Left ventricle myocardium inferior (tissue), 1 donor: ENCODE data around the gene ERCC8. TPM values are rescaled to one million over a fixed set of nuclear protein-coding genes. Genes with fewer than 3 reads are reported as not detected.

Experiments used
- DNase-seq: peaks from one replicate; pipeline ENCODE4 v3.0.0-alpha.2; 2020
- H3K27ac ChIP-seq: fragments of 200-600 bp; replicated peaks from 2 replicates; pipeline ENCODE4 v1.8.0; 2021
- H3K27me3 ChIP-seq: fragments of 200-600 bp; 2 replicates; pipeline ENCODE4 v1.8.0; 2021; ENCODE audit warnings: low read depth
- H3K36me3 ChIP-seq: fragments of 200-600 bp; 2 replicates; pipeline ENCODE4 v1.8.0; 2021
- H3K4me1 ChIP-seq: fragments of 200-600 bp; 2 replicates; pipeline ENCODE4 v1.8.0; 2021
- H3K4me3 ChIP-seq: fragments of 200-600 bp; 2 replicates; pipeline ENCODE4 v1.8.0; 2021; ENCODE audit warnings: mild to moderate bottlenecking, moderate library complexity
- H3K9me3 ChIP-seq: fragments of 200-600 bp; replicated peaks from 2 replicates; pipeline ENCODE4 v1.8.0; 2021
- intact Hi-C: fragments of 100-400 bp; cut with micrococcal nuclease; formaldehyde crosslinking; loops from one replicate; pipeline ENCODE4 v1.11.0; 2022
- total RNA-seq: library from RNA; stranded (reverse); fragmentation: NEBNext Ultra II Directional; extraction: Animal tissue kit (Norgen Biotek cat#: 25700); gene quantifications from one replicate; pipeline ENCODE4 v1.2.1, GENCODE V29; 2021
- TF ChIP-seq, protein P1 (sequence below): fragments of 200-600 bp; IDR thresholded peaks from 2 replicates; pipeline ENCODE4 v1.8.0; 2021; ENCODE audit warnings: antibody characterized with exemption, mild to moderate bottlenecking, borderline replicate concordance
- donor health status: DM: no; HTN: yes; CAD: no; lungs with severe emphysema.

ERCC8 gene
- total RNA-seq, 1 donor from 2014 or later, result 5.9 TPM

DNA sequence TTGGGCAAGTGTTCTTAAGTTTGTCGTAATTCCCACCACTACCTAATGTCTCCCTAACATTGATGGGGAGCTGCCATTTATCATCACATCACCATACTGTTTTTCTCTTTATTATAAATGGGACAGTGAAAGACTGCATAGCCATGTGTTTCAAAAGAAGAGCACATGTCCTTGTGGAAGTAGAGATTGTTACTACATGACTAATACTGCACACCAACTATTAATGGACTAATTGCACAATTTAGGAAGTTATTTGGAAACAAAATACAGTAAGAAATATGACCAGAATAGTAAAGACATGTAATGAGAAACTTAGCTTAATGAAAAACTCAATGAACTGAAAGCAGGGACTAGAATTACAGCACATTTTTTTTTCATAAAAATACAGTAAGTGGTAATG, 88.8 kb downstream of the ERCC8 start:
- Histone ChIP-seq H3K36me3 (no peaks in the 10 kb centered on the region), H3K4me3 (no peak overlapping the region), H3K27ac (no peak overlapping the region), H3K4me1 (no peaks in the 10 kb centered on the region), H3K9me3 (peaks cover 5% of the 10 kb centered on the region), H3K27me3 (peaks cover 8% of the 10 kb centered on the region)
- TF ChIP-seq, protein P1, sequence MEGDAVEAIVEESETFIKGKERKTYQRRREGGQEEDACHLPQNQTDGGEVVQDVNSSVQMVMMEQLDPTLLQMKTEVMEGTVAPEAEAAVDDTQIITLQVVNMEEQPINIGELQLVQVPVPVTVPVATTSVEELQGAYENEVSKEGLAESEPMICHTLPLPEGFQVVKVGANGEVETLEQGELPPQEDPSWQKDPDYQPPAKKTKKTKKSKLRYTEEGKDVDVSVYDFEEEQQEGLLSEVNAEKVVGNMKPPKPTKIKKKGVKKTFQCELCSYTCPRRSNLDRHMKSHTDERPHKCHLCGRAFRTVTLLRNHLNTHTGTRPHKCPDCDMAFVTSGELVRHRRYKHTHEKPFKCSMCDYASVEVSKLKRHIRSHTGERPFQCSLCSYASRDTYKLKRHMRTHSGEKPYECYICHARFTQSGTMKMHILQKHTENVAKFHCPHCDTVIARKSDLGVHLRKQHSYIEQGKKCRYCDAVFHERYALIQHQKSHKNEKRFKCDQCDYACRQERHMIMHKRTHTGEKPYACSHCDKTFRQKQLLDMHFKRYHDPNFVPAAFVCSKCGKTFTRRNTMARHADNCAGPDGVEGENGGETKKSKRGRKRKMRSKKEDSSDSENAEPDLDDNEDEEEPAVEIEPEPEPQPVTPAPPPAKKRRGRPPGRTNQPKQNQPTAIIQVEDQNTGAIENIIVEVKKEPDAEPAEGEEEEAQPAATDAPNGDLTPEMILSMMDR, result no peak
- DNase-seq, result no peak
- intact Hi-C loops, result no loop called here

DNA sequence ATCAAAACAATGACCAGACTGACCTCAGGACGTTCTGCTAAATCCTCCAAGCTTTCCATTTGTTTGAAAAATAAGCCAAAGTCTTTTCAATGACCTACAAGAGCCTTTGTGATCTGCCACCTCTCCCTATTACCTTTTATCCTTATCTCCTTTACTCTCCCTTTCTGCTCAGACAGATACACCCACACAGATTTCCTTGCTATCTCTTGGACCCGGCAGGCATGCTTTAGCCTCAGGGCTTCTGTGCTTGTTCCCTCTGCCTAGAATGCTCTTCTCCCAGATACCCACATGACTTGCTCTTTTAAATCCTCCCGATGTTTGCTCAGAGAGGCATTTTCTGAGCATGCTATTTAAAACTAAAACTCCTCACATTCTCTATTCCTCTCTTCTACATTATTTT, 91.9 kb downstream of the ERCC8 start:
- peaks cover 8% of the 10 kb centered on the region for H3K27me3 ChIP-seq
- H3K36me3 ChIP-seq, result no peaks in the 10 kb centered on the region
- TF ChIP-seq, protein P1, result no peak
- H3K4me3 ChIP-seq, result no peak overlapping the region
- no peak for DNase-seq
- no peaks in the 10 kb centered on the region for H3K4me1 ChIP-seq
- no peak overlapping the region for H3K27ac ChIP-seq
- H3K9me3 ChIP-seq, result no peaks in the 10 kb centered on the region
- intact Hi-C loops, result no loop called here

DNA sequence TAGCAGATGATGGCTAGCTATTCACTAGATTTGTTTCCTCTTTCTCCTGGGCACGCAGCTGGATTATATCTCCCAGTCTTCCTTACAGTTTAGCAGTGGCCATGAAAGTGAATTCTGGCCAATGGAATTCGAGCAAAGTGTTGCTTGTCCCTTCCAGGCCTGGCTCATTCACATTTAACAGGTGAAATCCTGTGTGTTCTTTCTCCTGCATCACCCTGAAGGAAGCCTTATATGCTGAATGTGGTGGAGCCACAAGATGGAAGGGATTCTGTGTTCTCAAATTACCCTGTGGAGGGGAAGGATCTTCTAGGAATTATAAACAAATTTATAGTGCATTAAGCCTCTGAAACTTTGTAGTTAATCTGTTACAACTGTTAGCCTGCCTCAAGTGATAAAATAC, 92.6 kb downstream of the ERCC8 start:
- H3K4me3 ChIP-seq, result no peak overlapping the region
- no peaks in the 10 kb centered on the region for H3K9me3 ChIP-seq
- no peaks in the 10 kb centered on the region for H3K36me3 ChIP-seq
- no peak for DNase-seq
- H3K27me3 ChIP-seq, result peaks cover 14% of the 10 kb centered on the region
- TF ChIP-seq, protein P1, result no peak
- intact Hi-C loops, result no loop called here
- no peak overlapping the region for H3K27ac ChIP-seq
- H3K4me1 ChIP-seq, result no peaks in the 10 kb centered on the region

DNA sequence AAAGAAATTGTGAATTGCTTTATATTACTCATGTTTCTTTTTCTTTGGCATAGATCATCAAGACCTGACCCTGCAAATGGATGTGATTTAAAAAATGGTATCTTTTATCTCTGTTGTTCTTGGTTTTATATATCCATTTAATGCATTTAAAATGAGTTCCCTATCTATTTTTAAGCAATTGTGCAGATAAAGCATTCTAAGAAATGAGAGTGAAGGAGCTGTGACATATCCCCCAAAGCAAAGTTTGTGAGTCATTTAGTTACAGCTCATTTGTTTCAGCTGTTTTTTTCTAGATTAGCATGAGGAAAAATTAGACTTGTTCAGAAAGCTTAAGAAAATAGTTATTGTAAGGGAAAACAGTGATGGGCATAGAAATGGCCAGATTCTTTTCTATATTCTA, 93.2 kb downstream of the ERCC8 start:
- Histone ChIP-seq H3K4me1 (no peaks in the 10 kb centered on the region), H3K36me3 (no peaks in the 10 kb centered on the region), H3K9me3 (no peaks in the 10 kb centered on the region), H3K4me3 (no peak overlapping the region), H3K27me3 (peaks cover 21% of the 10 kb centered on the region), H3K27ac (no peak overlapping the region)
- DNase-seq, result no peak
- intact Hi-C loops, result no loop called here
- TF ChIP-seq, protein P1, result no peak

DNA sequence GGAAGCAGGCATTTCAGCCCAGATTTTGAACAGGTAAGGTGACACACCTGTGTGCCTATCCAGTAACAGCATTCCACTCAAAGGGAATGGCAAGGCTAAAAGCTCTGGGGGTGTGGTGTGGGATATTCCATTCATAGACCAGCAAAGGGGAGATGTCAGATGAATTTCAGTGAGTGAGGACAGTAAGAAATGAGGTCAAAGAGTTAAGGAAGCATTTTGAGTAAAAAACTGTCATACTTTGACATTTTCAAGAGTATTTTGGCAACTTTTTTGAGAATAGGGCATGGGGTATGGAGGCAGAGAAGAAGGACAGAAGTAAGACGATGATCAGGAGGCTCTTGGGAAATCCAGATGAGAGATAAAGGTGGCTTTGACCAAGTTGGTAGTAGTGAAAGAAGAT, 98.6 kb downstream of the ERCC8 start:
- DNase-seq, result no peak
- Histone ChIP-seq H3K9me3 (no peaks in the 10 kb centered on the region), H3K27me3 (peaks cover 64% of the 10 kb centered on the region), H3K36me3 (no peaks in the 10 kb centered on the region), H3K4me1 (peaks cover 15% of the 10 kb centered on the region), H3K27ac (no peak overlapping the region), H3K4me3 (no peak overlapping the region)
- TF ChIP-seq, protein P1, result no peak
- intact Hi-C loops, result no loop called here
